Epithelial cell of proximal tubule (primary cell): ENCODE data around the gene S100A10. TPM values are rescaled to one million over a fixed set of nuclear protein-coding genes. Genes with fewer than 3 reads are reported as not detected.

Experiments used
- DNase-seq: peaks from one replicate; pipeline ENCODE4 v3.0.0-alpha.2; 2011; ENCODE audit warnings: low read depth
- H3K4me3 ChIP-seq: 2 replicates; pipeline ENCODE4 v1.5.1; 2011; ENCODE audit warnings: low read depth, mild to moderate bottlenecking, low read length
- total RNA-seq: library from RNA; depleted of rRNA; stranded (reverse); fragments of >200 nt; gene quantifications from 2 replicates; pipeline ENCODE4 v1.2.3, GENCODE V29; 2015
- TF ChIP-seq, protein P1 (sequence below): conservative IDR thresholded peaks from 2 replicates; pipeline ENCODE4 v1.5.1; 2012; ENCODE audit warnings: low read depth, mild to moderate bottlenecking, low read length

The S100A10 gene
- total RNA-seq, 1 donor from 2014 or later = 394 TPM

DNA sequence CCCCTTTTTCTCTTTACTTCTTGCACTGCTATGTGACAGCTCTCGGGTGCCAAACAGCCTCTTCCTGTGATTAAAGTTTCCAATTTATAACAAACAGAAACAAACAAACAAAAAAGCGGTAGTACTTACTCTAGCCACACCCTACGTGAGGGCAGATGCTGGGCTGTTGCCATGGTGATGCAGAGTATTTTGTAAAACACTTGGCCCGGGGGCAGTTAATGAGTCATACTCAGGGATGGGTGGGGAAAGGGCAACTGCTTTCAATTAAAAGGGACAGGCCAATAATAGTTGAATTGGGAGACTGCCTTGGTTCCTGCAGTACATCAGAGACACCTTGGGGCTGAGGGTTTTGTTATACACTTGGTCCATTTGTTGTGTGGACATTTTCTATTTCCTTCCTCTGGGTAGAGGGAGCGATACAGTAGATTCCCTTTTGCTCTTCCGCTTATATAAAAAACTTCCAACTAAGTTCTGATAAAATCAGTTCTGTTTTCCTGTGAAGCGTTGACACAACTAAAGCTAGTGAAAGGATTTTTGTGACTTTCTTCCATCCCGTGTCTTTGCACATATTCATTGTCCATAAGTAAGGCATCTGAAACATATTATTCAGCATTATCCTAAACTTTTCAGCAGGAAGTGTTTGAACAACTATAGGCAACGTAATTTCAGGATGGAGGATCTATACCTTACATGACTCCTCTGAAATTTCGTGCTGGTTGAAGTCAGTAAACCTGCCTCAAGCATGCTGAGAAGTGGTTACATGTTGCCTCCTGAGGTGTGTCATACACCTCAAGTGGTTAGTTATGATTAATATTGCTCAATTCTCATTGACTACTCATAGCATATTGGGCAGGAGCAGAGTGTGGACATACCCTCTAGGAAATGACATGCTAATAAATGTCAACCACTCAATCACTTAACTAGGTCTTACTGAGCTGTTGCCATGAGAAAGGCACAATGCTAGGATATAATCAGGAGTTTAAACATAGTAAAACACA lies 47.6 kb downstream of the S100A10 start:
- no peak overlapping the region for H3K4me3 ChIP-seq
- peak; percentile 81 for DNase-seq
- TF ChIP-seq, protein P1, sequence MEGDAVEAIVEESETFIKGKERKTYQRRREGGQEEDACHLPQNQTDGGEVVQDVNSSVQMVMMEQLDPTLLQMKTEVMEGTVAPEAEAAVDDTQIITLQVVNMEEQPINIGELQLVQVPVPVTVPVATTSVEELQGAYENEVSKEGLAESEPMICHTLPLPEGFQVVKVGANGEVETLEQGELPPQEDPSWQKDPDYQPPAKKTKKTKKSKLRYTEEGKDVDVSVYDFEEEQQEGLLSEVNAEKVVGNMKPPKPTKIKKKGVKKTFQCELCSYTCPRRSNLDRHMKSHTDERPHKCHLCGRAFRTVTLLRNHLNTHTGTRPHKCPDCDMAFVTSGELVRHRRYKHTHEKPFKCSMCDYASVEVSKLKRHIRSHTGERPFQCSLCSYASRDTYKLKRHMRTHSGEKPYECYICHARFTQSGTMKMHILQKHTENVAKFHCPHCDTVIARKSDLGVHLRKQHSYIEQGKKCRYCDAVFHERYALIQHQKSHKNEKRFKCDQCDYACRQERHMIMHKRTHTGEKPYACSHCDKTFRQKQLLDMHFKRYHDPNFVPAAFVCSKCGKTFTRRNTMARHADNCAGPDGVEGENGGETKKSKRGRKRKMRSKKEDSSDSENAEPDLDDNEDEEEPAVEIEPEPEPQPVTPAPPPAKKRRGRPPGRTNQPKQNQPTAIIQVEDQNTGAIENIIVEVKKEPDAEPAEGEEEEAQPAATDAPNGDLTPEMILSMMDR = no peak

DNA sequence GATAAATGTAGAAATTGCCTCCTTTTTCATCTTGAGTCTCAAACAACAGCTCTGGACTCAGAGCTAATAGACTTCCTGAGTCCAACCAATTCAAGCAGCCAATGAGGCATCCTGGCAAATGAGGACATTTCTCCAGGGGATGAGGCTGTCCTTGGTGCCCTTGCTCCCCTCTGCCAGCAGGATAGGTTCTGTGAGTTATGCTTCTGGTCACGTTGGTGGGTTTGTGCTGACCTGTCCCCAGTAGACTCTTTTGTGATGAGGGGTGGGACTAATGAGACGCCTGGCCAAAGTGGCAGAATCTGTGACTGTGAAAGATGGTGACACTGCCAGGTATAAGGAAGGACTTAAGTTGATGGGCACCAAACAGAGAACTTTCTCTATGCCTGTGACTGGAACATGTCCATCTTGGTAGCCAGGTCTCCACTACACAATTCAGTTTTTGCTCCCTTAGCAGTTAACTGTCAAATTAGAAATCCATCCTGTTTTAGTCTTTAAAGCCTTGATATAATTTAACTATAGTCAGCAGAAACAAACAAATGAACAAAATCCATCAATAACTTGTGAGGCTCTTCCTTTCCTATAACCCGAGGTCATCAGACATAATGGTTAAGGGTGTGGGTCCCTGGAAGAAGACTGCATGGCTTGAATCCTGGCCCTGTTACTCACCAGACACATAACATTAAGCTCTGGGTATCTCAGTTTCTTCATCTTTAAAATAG lies 48.6 kb downstream of the S100A10 start:
- H3K4me3 ChIP-seq = no peak overlapping the region
- no peak for DNase-seq
- TF ChIP-seq, protein P1 = no peak

DNA sequence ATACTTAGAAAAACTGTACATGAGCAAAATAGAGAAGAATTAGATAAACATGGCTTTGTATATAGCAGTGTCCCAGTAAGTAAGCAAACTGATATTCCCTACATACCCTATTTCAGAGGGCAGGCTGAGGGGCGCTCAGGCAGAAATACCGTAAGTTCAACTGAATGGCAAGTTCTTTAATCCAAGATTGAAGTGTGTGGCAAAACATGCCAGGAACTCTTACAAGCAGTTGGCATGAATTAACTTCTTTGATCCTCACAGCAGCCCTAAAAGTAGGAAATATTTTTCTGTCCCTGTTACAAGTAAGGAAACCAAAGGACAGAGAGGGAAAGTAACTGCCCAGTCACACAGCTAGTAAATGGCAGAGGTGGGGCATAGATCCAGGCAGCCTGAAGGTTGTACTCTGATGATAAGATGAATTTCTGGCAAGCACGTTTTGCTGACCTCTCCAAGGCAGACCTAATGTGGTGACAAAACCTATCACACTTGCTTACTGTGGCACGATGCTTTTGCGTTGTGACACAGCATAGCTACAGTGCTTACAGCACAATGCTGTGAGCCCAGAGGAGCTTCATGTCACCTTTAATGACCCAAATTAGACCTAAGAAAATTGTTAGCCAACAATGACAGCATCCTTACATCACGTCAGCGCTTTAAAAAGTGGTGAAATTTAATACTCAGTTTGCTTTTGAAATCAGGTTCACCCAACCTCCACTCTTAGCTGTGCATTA lies 49.4 kb downstream of the S100A10 start:
- DNase-seq = no peak
- TF ChIP-seq, protein P1 = no peak
- no peak overlapping the region for H3K4me3 ChIP-seq

- DNase-seq = no peak
- TF ChIP-seq, protein P1 = no peak
- no peak overlapping the region for H3K4me3 ChIP-seq
These were observed 50.1 kb downstream of the S100A10 start for GRCh38 chr1:151943591-151943990.

GRCh38 chr1:151942882-151943281 lies 50.8 kb downstream of the S100A10 start:
- DNase-seq = peak; percentile 68
- no peak overlapping the region for H3K4me3 ChIP-seq
- TF ChIP-seq, protein P1 = no peak

DNA sequence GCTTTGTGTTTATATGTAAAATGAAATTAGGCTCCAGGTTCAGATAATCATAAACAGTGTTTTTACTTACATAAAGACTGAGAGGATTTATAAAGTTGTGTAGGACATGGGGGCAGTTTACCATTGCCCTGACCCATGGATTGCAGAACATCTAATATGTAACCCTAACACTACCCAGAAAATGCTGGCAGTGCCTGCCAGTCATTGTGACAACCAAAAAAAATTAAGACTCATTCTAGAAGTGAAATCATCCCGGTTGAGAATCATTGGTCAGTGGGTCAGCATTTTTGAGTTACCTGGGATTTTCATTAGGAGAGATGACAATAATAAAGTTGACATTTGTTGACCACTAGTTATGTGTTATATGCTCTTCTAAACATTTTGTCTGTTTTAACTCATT lies 53.1 kb downstream of the S100A10 start:
- TF ChIP-seq, protein P1 = no peak
- H3K4me3 ChIP-seq = no peak overlapping the region
- DNase-seq = no peak
